ENCODE measurements around the gene SGCG. TPM values are rescaled to one million over a fixed set of nuclear protein-coding genes. Genes with fewer than 3 reads are reported as not detected.
A peak's percentile ranks its signal among the peaks of the same experiment; 100 is the strongest.
"Not testable (repeated sequence)": the region's sequence is repeated elsewhere in the genome, so short reads cannot be mapped to it uniquely, and the experiment has no call there.

Gene SGCG
- polyA plus RNA-seq, 5 donors, result 13.1 to 17.1 (median 15.0) TPM

DNA sequence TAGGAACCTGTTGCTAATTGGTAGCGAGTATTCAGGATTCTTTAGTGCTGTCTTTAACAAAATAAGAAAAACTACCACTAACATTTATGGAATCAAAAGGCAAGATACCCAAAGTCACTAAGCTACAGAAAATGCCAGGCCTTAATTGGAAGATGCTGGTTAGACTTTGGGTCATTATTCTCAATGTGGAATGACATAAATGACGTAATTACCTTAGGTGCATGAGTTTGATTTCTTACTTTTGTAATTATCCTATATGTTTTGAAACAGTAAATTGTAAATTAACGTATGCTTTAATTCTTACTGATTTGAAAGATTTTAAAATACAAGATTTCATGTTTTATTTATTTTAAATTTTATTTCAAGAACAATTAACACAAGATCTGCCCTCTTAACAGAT is 25.0 kb downstream of the SGCG start:
- DNase-seq, result no peak

GRCh38 chr13:23212671-23213070 is 31.9 kb downstream of the SGCG start:
- DNase-seq, result peak; percentile 7 to 24

DNA sequence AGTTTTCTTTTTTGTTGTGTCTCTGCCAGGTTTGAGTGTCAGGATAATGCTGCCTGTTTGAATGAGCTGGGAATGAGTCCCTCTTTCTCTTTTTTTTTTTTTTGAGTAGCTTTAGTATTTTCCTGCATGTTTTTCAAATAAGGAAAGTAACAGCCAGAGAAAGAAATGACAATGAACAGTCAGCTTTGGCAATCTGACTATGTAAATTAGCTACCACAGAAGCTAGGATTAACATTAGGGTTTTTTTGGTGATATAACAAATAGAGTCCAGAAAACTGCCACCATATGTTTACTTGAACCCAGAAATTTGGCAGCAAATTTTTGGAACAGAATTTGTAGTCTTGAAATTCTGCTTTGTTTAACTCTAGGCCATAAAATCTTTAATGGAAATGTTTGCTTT is 50.5 kb downstream of the SGCG start:
- DNase-seq, result no peak

DNA sequence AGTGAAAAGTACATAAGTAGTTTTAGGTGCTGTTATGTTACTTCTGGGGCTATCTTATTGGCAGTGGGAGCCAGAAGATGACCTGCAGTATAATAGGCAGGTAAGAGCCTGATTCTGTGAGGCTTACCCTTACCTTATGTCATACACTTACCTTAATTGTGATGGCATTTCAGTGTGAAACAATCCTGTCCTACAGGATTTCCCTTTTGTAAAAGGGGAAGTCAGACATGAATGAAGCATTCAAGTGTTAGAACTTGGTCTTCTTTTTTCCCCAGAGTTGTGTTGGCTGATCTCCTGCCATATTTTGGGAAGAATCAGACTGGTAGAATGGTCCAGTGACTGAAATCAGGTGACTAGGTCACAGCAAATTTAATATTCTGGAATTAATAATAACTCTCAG is 55.2 kb downstream of the SGCG start:
- no peak for DNase-seq

DNA sequence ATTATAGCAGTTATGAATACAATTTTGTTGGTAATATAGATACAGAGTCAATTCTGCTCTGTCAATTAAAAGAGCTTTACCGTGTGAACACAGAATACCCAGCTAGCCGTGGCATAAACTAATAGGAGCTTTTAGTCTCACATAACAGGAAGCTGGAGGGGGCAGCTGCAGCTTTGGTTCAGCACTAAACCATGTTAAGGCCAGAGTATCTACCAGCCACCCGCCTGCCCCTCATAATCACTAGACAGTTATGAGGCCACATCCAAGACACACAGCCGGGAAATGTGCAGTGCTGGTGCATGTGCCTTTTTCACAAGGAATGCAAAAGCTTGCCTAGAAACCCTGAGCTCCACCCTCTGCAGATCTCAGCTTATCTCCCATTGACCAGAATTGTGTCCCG is 62.3 kb downstream of the SGCG start:
- DNase-seq, result no peak

- DNase-seq, result not testable (repeated sequence)
Measured at GRCh38 chr13:23248410-23248809, 67.6 kb downstream of the SGCG start.

DNA sequence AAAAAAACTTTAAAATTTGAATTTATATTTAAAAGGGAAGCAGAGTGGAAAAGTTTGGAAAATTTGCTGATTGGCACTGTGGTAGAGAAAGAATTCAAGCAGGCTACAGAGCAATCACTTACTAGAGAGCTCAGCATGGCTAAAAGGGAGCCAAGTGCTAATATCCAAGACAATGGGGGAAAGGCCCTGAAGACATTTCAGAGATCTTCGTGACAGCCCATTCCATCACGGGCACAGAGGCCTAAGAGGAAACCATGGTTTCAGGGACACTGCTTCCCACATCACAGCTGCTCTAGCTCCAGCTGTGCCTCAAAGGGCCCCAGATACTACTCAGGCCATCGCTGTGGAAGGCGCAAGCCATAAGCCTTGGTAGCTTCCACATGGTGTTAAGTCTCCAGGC is 73.7 kb downstream of the SGCG start:
- no peak for DNase-seq

DNA sequence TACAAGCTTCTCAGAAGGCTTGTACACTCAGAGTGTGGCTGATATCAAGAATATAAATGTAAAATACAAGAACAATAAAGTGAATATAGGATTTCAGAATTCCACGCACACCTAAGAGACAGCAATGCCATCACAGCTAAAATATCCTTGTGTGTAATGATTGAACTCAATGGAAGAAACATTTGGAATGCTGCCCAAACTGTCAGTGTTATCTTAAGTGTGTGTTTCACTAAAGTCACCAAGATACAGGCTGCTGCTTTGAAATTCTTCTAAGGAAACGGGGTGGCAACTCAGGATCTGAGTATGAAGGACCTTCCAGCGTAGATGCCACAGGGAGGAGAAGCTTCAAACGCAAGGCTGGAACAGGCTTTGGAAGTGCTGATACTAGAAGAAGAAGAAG is 86.8 kb downstream of the SGCG start:
- DNase-seq, result no peak

DNA sequence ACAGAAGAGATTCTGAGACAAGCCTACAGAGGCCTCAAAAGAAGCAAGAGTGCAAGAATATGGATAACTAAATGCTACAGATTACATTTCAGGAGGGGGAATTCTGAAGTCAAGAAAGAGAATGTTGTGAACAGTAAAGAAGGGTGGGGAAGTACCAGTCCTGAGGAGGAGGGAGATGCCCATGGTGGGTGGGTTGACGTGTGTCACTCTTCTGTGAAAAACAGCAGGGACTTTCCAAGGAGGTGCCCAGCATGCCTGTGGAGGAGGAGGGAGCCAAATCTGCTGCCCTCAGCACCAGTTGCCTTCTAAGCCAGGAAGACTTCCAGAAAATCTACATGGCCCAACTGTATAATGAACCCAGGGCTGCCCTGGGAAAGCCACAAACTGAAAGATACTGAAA is 87.7 kb downstream of the SGCG start:
- DNase-seq, result no peak

DNA sequence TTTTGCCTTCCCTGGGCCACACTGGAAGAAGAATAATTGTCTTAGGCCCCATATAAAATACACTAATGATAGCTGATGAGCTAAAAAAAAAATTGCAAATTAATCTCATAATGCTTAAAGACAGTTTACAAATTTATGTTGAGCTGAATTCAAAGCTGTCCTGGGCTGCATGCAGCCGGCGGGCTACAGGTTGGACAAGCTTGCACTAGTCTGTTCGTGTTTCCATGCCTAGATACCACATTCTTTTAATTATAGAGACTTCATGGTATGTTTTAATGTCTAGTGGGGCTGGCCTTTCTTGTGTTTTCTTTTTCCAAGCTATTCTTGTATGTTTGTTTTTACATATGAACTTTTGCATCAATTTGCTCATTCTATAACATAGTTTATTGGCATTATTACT is 90.6 kb downstream of the SGCG start:
- no peak for DNase-seq

DNA sequence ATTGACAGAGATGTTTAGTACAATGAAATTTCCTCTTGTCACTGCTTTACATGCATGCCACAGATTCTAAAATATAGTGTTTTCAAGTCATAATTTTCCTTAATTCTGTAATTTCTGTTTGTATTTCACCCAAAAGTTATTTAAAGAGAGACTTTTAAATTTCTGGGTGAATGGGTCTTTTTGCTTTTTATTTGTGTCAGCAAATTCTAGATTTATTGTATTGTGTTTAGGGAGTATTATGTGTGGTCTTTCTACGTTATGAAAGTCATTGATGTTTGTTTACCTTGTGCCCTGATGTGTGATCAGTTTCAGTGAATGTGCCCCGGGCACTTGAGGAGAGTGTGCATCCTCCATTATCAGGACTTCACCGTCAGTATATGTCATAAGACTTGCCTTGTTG is 92.7 kb downstream of the SGCG start:
- DNase-seq, result no peak

DNA sequence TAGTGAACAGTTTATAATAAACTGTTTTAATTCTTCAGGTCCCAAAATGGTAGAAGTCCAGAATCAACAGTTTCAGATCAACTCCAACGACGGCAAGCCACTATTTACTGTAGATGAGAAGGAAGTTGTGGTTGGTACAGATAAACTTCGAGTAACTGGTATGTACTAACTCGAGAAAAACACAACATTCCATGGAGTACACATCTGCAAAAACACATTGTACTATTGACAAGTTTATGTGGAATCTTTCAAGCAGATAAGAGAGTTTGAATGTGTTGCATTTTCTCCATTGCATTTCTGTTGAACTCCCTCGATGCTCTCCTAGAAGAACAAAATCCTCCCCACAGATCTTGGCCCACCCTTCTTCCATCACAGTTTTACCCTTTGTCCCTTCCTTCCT is 98.5 kb downstream of the SGCG start:
- DNase-seq, result no peak

DNA sequence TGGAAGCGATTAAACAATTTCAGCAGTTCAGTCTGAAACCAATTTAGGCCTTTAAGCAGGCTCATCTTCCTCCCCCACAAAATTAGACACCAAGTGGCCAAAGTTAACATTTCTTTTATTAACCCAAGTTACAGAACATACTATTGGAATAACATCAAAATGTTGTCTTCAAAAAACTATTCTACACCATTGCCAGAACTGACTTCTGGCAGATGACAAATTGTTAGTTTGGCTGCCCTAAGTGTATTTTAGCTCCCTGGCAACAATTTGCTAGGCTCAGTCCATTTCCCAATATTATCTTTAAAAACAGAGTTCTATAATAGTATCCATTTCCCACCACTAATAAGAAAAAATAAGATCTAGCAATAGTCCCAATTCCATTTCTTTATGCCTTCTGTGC is 107.8 kb downstream of the SGCG start:
- DNase-seq, result no peak

DNA sequence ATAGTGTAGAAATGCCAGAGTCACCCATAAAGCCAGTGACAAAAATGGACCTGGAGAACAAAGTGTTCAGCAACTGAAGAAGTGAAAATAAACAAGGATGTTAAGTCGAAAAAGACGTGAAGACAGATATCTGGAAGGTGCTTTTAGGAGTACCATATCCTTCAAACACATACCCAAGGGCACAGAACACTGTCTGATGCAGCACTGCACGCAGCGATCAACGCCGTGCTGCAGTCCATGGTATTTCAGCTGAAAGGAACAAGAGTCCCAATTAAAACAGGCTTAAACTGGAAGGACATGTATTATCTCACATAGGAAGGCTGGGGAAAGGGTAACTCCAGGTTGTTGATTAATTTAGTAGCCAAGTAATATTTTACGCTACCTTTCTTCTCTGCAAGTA is 108.2 kb downstream of the SGCG start:
- DNase-seq, result no peak

DNA sequence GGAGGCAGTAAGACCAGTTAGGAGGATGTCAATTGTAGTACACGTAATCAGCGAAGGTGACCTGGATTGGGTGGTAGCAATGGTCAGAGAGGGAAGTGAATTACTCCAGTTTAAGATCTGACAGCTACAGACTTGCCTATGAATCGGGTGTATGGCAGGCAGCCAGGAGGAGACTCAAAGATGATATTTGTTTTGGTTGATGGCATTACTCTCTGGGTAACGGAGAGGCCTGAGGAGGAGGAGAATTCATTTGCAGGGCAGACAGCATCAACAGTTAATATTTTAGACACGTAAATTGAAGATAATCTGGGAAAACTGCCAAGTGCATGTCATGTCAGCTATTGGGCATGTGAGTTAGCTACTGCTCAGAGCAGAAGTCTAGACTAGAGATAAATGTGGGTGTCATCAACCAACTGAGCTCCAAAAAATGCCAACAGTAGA is 109.2 kb downstream of the SGCG start:
- no peak for DNase-seq

DNA sequence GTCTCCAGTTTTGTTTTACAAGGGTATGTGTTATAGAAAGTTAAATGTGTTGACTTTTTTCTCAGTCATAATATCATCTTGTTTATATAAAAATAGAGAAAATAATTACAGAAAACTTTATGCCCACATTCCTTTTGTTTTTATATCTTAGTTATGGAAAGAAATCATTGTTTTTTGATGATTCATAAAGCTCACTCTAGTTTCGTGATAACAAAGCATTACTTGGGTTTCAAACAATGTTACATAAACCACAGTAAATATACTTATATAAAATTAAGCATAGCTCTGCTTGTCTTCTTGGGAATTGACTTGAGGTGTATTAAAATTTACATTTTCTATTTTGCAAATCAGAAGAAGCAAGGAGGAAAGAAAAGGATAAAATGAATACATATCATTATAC is 111.8 kb downstream of the SGCG start:
- no peak for DNase-seq

- not testable (repeated sequence) for DNase-seq
Measured at GRCh38 chr13:23314837-23315236, 134.1 kb downstream of the SGCG start.

DNA sequence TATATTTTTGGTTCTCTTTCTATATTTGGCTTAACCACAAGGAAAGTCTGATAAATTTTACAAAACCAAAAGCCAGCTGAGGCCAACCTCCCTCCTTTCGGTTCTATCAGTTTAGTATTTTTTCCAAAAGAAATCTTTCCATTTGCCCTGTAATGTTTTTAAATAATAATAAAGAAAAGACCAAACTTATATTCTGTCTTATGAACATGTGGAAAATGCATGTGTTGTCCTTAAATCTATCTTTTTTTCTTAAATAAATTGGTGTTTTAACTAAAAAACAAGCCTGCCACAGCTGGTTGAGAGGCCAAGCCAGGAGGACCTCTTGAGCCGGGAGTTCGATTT is 139.1 kb downstream of the SGCG start:
- no peak for DNase-seq

- DNase-seq, result no peak
Measured at GRCh38 chr13:23320926-23321534, 140.3 kb downstream of the SGCG start.

- DNase-seq, result peak in 1 of 2 donors; percentile 15
Measured at GRCh38 chr13:23321535-23322241, 140.9 kb downstream of the SGCG start.

DNA sequence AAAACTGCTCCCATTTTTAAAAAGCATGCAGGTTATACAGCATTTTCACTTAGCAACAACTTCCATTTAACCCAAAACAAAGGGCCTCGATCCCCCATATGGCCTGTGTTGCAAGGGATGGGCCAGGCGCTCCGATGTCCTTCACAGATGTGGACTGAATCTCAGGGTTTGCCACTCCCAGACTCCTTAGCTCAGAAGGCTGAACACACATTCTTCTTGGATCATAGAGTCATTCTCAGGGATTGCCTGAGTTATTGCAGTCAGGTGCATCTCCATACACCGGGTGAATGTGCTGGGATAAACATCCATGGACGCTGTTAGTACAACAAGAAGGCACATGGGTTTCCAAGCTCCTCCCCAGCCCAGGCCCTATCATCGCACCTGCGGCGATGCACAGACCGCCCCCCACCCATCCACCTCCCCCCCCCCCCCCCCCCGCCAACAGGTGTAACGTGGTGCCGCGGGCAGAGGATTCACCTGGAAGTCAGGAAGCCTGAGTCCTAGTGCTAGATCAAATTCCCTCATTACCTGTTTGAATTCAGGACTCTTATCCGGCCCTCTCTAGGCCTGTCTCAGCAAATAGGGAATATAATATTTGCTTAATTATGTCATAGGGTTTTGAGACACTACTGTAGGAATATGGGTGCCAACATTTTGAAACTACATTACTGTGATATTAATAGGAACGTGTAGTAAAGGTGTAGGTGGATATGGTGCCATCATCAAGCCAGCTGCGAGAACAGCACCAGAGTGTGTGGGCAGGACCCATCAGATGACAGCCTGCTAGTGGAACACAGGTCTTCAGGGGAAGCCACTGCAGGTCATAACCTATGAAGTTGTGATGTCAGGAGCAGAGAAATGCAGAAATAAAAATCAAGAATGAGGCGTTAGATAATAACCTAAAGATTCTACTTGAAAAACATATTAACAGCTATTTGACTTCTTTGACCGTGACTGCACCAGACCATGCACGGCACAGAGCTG is 141.9 kb downstream of the SGCG start:
- no peak for DNase-seq

GRCh38 chr13:23323946-23324709 is 143.3 kb downstream of the SGCG start:
- DNase-seq, result no peak

Data from right lung (tissue), 5 donors.